OCI-LY7 (cell line): ENCODE measurements around the gene AHR. TPM values are rescaled to one million over a fixed set of nuclear protein-coding genes. Genes with fewer than 3 reads are reported as not detected.
"Not testable (repeated sequence)": the region's sequence is repeated elsewhere in the genome, so short reads cannot be mapped to it uniquely, and the experiment has no call there.

ENCODE experiments used
- BruUV-seq: library from RNA; stranded (reverse); fragments of 400-500 nt; replicated peaks from 2 replicates; lab custom pipeline; 2021; lab: Mats Ljungman, UMichigan
- CTCF ChIA-PET: fragments of 300-600 bp; sonication (Branson Sonifier 250); formaldehyde crosslinking; loops from one replicate; lab custom pipeline; 2022; ENCODE audit warnings: antibody characterized with exemption; ENCODE audit not compliant: unreplicated experiment; lab: Charles Lee
- POLR2A ChIA-PET: fragments of 300-600 bp; sonication (Branson Sonifier 250); formaldehyde crosslinking; loops from one replicate; lab custom pipeline; 2022; ENCODE audit warnings: antibody characterized with exemption; lab: Charles Lee
- DNase-seq: peaks from one replicate; pipeline ENCODE4 v3.0.0-alpha.2; 2015; ENCODE audit warnings: low spot score
- H2AFZ ChIP-seq: fragments of 200-600 bp; sonication (generic), shearing (Covaris generic); 2 replicates; pipeline ENCODE4 v1.6.1; 2014; ENCODE audit warnings: mild to moderate bottlenecking, antibody characterized with exemption, low read length, moderate library complexity
- H3K27ac ChIP-seq: fragments of 200-600 bp; sonication (generic); 2 replicates; pipeline ENCODE4 v1.5.1; 2014; ENCODE audit warnings: mixed run types, low read depth, mild to moderate bottlenecking, moderate library complexity, low read length, inconsistent platforms; ENCODE audit not compliant: poor library complexity, severe bottlenecking
- H3K36me3 ChIP-seq: fragments of 200-600 bp; sonication (generic); 2 replicates; pipeline ENCODE4 v1.6.1; 2014; ENCODE audit warnings: mild to moderate bottlenecking, antibody characterized with exemption, low read length, moderate library complexity, mixed read lengths; ENCODE audit not compliant: insufficient read depth
- H3K4me1 ChIP-seq: fragments of 200-600 bp; sonication (generic); 2 replicates; pipeline ENCODE4 v1.5.1; 2014; ENCODE audit warnings: mild to moderate bottlenecking, low read length; ENCODE audit not compliant: insufficient read depth, poor library complexity, severe bottlenecking
- H3K4me2 ChIP-seq: fragments of 200-600 bp; sonication (generic); 2 replicates; pipeline ENCODE4 v1.6.1; 2014; ENCODE audit warnings: mild to moderate bottlenecking, low read length
- H3K4me3 ChIP-seq: fragments of 200-600 bp; sonication (generic); 2 replicates; pipeline ENCODE4 v1.5.1; 2014; ENCODE audit warnings: mild to moderate bottlenecking, low read depth, low read length; ENCODE audit not compliant: poor library complexity, severe bottlenecking
- H3K79me2 ChIP-seq: fragments of 200-600 bp; sonication (generic); 2 replicates; pipeline ENCODE4 v1.6.1; 2016; ENCODE audit warnings: low read depth, mild to moderate bottlenecking, low read length, moderate library complexity, mixed read lengths; ENCODE audit not compliant: insufficient read depth
- H3K9me2 ChIP-seq: fragments of 200-600 bp; sonication (generic); 2 replicates; pipeline ENCODE4 v1.6.1; 2016; ENCODE audit warnings: mild to moderate bottlenecking, low read length, mixed read lengths; ENCODE audit not compliant: insufficient read depth
- H3K9me3 ChIP-seq: fragments of 200-600 bp; sonication (generic); 2 replicates; pipeline ENCODE4 v1.6.1; 2014; ENCODE audit warnings: mild to moderate bottlenecking, mixed run types, low read length, mixed read lengths
- H4K20me1 ChIP-seq: fragments of 200-600 bp; sonication (generic); 2 replicates; pipeline ENCODE4 v1.6.1; 2014; ENCODE audit warnings: mild to moderate bottlenecking, antibody characterized with exemption, low read length, moderate library complexity, mixed read lengths; ENCODE audit not compliant: insufficient read depth
- EZH2phosphoT487 ChIP-seq: fragments of 200-600 bp; sonication (generic); IDR thresholded peaks from 2 replicates; pipeline ENCODE4 v1.6.1; 2018; ENCODE audit warnings: low read depth, borderline replicate concordance, mild to moderate bottlenecking, mixed run types, antibody characterized with exemption, low read length, moderate library complexity, mixed read lengths
- intact Hi-C: fragments of 100-400 bp; cut with micrococcal nuclease; formaldehyde crosslinking; loops from one replicate; pipeline ENCODE4 v1.10.0; 2022; ENCODE audit not compliant: unreplicated experiment
- small RNA-seq: library from RNA; depleted of rRNA; stranded (forward); fragments of <200 nt; gene quantifications from one replicate; pipeline ENCODE3, GENCODE V24; 2014
- total RNA-seq, 2 experiments: library from RNA; depleted of rRNA in 1 of 2; stranded (reverse); fragments of >200 nt in 1 of 2; shearing (Covaris generic) in 1 of 2; gene quantifications; 2 replicates each; pipeline ENCODE4 v1.2.3, GENCODE V29; 2014 to 2022
- TF ChIP-seq, protein P1 (sequence below): fragments of 200-600 bp; sonication (generic); conservative IDR thresholded peaks from 2 replicates; pipeline ENCODE4 v1.5.1; 2014; ENCODE audit warnings: mild to moderate bottlenecking, antibody characterized with exemption, low read length, moderate library complexity, mixed read lengths

AHR gene
- total RNA-seq, 2 experiments from 2014 or later, result not detected

DNA sequence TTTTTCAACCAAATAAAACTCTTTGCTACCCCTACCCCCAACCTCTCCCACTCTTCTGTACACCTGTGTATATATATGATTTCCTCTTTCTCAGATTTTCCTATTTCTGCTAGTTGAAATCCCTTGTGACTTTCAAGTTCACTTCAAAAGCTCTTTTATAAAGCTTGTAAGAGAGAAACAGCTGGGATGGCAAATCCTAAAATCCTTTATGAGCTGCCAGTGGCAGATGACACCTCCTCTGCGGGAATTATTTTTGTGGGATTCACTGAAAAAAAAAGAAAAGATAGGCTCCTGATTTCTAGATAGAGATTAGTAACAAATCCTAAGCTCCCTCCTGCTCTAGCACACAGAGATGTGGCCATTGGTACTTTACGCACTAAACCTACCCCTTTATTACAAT lies 92.9 kb downstream of the AHR start:
- CTCF ChIA-PET, result no interaction called here
- H4K20me1 ChIP-seq, result no peaks in the 10 kb centered on the region

DNA sequence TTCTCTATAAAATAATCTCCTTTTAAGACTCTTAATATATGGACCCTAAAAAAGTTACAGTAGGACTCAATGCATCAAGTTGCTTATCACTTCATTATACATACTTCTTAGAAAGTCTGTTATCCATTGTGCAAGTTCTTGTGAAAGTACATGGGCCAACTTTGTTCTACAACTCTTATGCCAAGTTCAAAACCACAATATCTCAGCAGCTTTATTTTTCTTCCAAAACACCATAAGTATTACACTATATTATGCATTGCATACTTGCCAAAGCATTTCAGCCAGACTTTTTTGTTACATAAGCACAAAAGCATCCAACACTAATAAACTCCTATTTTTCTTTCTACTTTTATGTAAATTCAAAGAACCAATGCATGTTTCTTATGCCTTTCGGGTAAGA lies 94.4 kb downstream of the AHR start:
- no TSS peak for BruUV-seq
- no peaks in the 10 kb centered on the region for H3K9me3 ChIP-seq
- H3K27ac ChIP-seq, result no peak overlapping the region
- TF ChIP-seq, protein P1, sequence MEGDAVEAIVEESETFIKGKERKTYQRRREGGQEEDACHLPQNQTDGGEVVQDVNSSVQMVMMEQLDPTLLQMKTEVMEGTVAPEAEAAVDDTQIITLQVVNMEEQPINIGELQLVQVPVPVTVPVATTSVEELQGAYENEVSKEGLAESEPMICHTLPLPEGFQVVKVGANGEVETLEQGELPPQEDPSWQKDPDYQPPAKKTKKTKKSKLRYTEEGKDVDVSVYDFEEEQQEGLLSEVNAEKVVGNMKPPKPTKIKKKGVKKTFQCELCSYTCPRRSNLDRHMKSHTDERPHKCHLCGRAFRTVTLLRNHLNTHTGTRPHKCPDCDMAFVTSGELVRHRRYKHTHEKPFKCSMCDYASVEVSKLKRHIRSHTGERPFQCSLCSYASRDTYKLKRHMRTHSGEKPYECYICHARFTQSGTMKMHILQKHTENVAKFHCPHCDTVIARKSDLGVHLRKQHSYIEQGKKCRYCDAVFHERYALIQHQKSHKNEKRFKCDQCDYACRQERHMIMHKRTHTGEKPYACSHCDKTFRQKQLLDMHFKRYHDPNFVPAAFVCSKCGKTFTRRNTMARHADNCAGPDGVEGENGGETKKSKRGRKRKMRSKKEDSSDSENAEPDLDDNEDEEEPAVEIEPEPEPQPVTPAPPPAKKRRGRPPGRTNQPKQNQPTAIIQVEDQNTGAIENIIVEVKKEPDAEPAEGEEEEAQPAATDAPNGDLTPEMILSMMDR, result no peak
- no peak for TF ChIP-seq EZH2phosphoT487
- ChIA-PET POLR2A (no interaction called here), CTCF (no interaction called here)
- no peak overlapping the region for H3K4me2 ChIP-seq
- no peak overlapping the region for H2AFZ ChIP-seq
- H3K4me1 ChIP-seq, result no peaks in the 10 kb centered on the region
- no peaks in the 10 kb centered on the region for H4K20me1 ChIP-seq
- no peaks in the 10 kb centered on the region for H3K9me2 ChIP-seq
- no peak for DNase-seq
- no peaks in the 10 kb centered on the region for H3K79me2 ChIP-seq
- H3K36me3 ChIP-seq, result no peaks in the 10 kb centered on the region
- intact Hi-C loops, result no loop called here
- H3K4me3 ChIP-seq, result no peak overlapping the region

More for the DNA sequence above, 92.9 kb downstream of the AHR start:
- Histone ChIP-seq H3K9me3 (no peaks in the 10 kb centered on the region), H3K27ac (no peak overlapping the region), H3K4me1 (no peaks in the 10 kb centered on the region), H2AFZ (no peak overlapping the region), H3K36me3 (no peaks in the 10 kb centered on the region), H3K9me2 (no peaks in the 10 kb centered on the region), H3K4me3 (no peak overlapping the region), H3K79me2 (no peaks in the 10 kb centered on the region), H3K4me2 (no peak overlapping the region)
- POLR2A ChIA-PET, result interaction anchor here (1.0 kb wide), 1 partner anchor 9 kb away, joined by 4 read pairs; no protein-coding TSS in a partner anchor
- DNase-seq, result no peak
- BruUV-seq, result no TSS peak
- intact Hi-C loops, result no loop called here
- TF ChIP-seq, protein P1, result no peak
- TF ChIP-seq EZH2phosphoT487, result no peak

DNA sequence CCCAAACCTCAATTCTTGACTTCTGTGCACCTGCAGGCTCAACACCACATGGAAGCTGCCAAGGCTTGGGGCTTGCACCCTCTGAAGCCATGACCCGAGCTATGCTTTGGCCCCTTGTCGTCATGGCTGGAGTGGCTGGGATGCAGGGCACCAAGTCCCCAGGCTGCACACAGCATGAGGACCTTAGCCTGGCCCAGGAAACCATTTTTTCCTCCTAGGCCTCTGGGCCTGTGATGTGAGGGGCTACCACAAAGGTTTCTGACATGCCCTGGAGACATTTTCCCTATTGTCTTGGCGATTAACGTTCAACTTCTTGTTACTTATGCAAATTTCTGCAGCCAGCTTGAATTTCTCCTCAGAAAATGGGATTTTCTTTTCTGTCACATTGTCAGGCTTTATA lies 96.1 kb downstream of the AHR start:
- H2AFZ ChIP-seq, H3K27ac ChIP-seq, BruUV-seq, H3K79me2 ChIP-seq, H3K4me3 ChIP-seq, H3K4me2 ChIP-seq, H3K9me3 ChIP-seq, H4K20me1 ChIP-seq, H3K9me2 ChIP-seq, H3K4me1 ChIP-seq, DNase-seq, CTCF ChIA-PET, H3K36me3 ChIP-seq, intact Hi-C loops: not testable (repeated sequence)
- POLR2A ChIA-PET, result interaction anchor here (0.5 kb wide), 1 partner anchor 432 kb away, joined by 3 read pairs; no protein-coding TSS in a partner anchor

Small RNA genes lying within 50 kb of the gene (small RNA-seq; reads per million reads assigned to genes)
- not detected for gene RF00092
